ENCODE measurements around the gene FBXO45.

DNA sequence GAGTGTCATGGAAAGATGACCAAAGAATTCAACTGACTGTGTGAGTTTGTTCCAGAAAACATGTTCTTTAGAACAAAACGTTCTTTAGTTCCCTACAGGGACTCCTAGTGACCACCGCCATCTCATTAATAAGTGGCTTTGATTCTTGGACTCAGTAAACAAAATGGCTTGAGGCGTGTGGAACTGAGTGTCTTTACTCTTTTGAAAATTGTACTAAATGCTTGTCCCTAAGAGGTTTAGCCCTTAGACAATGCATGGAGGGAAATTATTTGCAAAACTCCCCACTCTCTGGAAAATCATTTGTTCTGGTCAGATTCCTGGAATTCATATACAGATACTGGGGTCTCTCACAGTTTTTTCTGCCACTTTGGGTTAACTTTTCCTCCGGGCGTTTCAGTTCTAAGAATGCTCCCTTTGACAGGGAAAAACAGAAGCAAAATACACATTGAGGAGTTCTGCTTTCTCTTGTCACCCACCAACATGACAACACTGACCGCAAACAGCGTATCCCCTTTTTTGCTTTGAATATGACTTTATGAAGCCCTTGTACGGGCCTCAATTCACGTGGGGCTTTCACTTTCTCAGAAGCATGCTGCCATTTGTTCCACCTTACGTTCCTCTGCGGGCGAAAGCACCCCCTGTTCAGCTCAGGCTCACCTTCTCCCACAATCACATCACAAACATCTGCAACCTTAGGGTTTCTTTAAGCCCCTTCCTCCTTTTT lies 55.8 kb downstream of the FBXO45 start:
- TF ChIP-seq EZH2 (IDR thresholded peaks at IDR 0.05; ENCODE audit: insufficient read depth, poor library complexity, severe bottlenecking) = no peak
- TF ChIP-seq EZH2phosphoT487 (IDR thresholded peaks at IDR 0.05; ENCODE audit: insufficient read depth, low read depth) = no peak

All from GM23248 (cell line).